Karpas-422 (cell line): ENCODE results near the gene PFN4. TPM values are rescaled to one million over a fixed set of nuclear protein-coding genes. Genes with fewer than 3 reads are reported as not detected.
"Not testable (repeated sequence)": the region's sequence is repeated elsewhere in the genome, so short reads cannot be mapped to it uniquely, and the experiment has no call there.

ENCODE experiments used
- DNase-seq: peaks from one replicate; pipeline ENCODE4 v3.0.0-alpha.2; 2015
- H2AFZ ChIP-seq: fragments of 200-600 bp; sonication (generic); 2 replicates; pipeline ENCODE4 v1.6.1; 2014; ENCODE audit warnings: antibody characterized with exemption, low read length, mixed read lengths
- H3K27ac ChIP-seq: fragments of 200-600 bp; sonication (generic); 2 replicates; pipeline ENCODE4 v1.5.1; 2014; ENCODE audit warnings: mild to moderate bottlenecking, low read length, moderate library complexity
- H3K27me3 ChIP-seq: fragments of 200-600 bp; sonication (generic); 2 replicates; pipeline ENCODE4 v1.6.1; 2014; ENCODE audit warnings: low read length, mixed read lengths
- H3K36me3 ChIP-seq: fragments of 200-600 bp; sonication (generic); 2 replicates; pipeline ENCODE4 v1.6.1; 2014; ENCODE audit warnings: low read length, mixed read lengths; ENCODE audit not compliant: insufficient read depth
- H3K4me1 ChIP-seq: fragments of 200-600 bp; sonication (generic); 2 replicates; pipeline ENCODE4 v1.6.1; 2014; ENCODE audit warnings: mild to moderate bottlenecking, low read length, mixed read lengths
- H3K4me2 ChIP-seq: fragments of 200-600 bp; sonication (generic); 2 replicates; pipeline ENCODE4 v1.6.1; 2014; ENCODE audit warnings: low read length, low read depth, mild to moderate bottlenecking; ENCODE audit not compliant: poor library complexity, severe bottlenecking
- H3K4me3 ChIP-seq: fragments of 200-600 bp; sonication (generic); 2 replicates; pipeline ENCODE4 v1.5.1; 2014; ENCODE audit warnings: mild to moderate bottlenecking, antibody characterized with exemption, low read length, mixed read lengths
- H3K79me2 ChIP-seq: fragments of 200-600 bp; sonication (generic); 2 replicates; pipeline ENCODE4 v1.6.1; 2014; ENCODE audit warnings: mild to moderate bottlenecking, low read length, mixed read lengths
- H3K9ac ChIP-seq: fragments of 200-600 bp; sonication (generic); 2 replicates; pipeline ENCODE4 v1.6.0; 2014; ENCODE audit warnings: low read length
- H3K9me2 ChIP-seq: fragments of 200-600 bp; sonication (generic), shearing (Covaris generic); replicated peaks from 2 replicates; pipeline ENCODE4 v1.6.0; 2014; ENCODE audit warnings: mild to moderate bottlenecking, low read length, moderate library complexity; ENCODE audit not compliant: insufficient read depth
- H3K9me3 ChIP-seq: fragments of 300-700, 200-600 bp; sonication (generic); 2 replicates; pipeline ENCODE4 v1.6.1; 2014; ENCODE audit warnings: low read length, mixed read lengths
- H4K20me1 ChIP-seq: fragments of 200-600 bp; sonication (generic); 2 replicates; pipeline ENCODE4 v1.6.1; 2014; ENCODE audit warnings: mild to moderate bottlenecking, antibody characterized with exemption, low read length, low read depth; ENCODE audit not compliant: insufficient read depth
- total RNA-seq: library from RNA; depleted of rRNA; stranded (reverse); fragments of >200 nt; shearing (Covaris generic); gene quantifications from 2 replicates; pipeline ENCODE4 v1.2.3, GENCODE V29; 2014; ENCODE audit warnings: low replicate concordance

Gene PFN4
- total RNA-seq, 1 experiment from 2014 or later = not detected

DNA sequence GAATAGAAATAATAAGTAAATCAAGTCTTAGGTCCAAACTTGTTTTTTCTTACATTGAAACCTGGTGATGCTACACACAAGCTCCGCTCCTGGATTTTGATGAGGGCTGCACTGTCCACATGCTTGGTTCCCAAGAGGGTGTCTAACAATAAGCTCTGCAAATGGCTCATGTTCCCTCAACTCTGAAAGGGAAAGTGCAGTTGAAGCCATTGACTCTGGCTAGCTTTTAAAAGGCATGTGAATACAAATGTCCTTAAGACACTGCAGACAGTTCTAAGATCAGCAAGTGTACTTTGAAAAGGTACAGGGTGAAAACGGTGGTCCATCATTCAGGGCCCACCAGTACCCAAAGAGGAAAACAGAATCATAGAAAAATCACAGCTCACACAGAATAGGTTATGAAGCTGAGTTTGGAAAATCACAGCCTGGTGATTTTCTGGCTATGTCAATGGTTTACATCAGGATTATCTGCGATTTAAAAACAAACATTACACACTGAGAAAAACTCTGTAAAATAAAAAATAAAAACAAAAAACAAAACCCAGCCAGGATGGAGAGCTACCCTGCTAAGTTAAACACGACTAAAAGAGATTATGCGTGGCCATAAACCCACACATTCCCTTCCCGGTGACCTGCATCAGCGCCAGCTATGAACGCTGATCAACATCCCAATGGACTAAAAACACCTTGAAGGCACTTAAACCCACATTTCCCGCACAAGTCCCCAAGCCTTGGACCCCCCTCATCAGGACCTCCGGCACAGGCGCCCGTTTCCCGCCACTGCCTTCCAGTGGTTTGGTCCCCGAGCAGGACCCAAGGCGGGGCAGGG is 554 bp downstream of the PFN4 start:
- Histone ChIP-seq H3K79me2 (no peaks in the 10 kb centered on the region), H3K27me3 (no peaks in the 10 kb centered on the region), H3K4me1 (peaks cover 29% of the 10 kb centered on the region), H3K36me3 (no peaks in the 10 kb centered on the region), H3K4me2 (peak overlapping the region; percentile 97), H3K9ac (peak overlapping the region; percentile 95), H3K27ac (no peak overlapping the region), H3K9me3 (no peaks in the 10 kb centered on the region), H3K9me2 (no peaks in the 10 kb centered on the region), H3K4me3 (peak overlapping the region; percentile 81), H2AFZ (peak overlapping the region; percentile 95; the same call in 1 of the 2 replicates), H4K20me1 (no peaks in the 10 kb centered on the region)
- no peak for DNase-seq

DNA sequence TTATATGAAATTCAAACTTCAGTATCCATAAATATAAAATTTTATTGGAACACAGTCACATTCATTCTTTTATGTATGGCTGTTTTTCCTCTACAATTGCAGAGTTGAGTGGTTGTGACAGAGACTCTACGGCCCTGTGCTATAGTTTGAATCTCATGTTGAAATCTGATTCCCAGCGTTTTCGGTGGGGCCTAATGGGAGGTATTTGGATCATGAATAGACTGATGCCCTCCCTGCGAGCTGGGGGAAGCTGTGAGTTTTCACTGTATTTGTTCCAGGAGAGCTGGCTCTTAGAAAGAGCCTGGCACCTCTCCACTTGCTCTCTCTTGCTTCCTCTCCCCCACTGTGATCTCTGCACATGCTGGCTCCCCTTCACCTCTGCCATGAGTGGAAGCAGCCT is 1.7 kb downstream of the PFN4 start:
- no peak for DNase-seq
- Histone ChIP-seq H4K20me1 (no peaks in the 10 kb centered on the region), H3K9me3 (no peaks in the 10 kb centered on the region), H3K79me2 (no peaks in the 10 kb centered on the region), H3K4me2 (no peak overlapping the region), H3K4me1 (peaks cover 29% of the 10 kb centered on the region), H3K4me3 (no peak overlapping the region), H3K9ac (no peak overlapping the region), H3K36me3 (no peaks in the 10 kb centered on the region), H3K27me3 (no peaks in the 10 kb centered on the region), H2AFZ (no peak overlapping the region), H3K9me2 (no peaks in the 10 kb centered on the region), H3K27ac (no peak overlapping the region)

DNA sequence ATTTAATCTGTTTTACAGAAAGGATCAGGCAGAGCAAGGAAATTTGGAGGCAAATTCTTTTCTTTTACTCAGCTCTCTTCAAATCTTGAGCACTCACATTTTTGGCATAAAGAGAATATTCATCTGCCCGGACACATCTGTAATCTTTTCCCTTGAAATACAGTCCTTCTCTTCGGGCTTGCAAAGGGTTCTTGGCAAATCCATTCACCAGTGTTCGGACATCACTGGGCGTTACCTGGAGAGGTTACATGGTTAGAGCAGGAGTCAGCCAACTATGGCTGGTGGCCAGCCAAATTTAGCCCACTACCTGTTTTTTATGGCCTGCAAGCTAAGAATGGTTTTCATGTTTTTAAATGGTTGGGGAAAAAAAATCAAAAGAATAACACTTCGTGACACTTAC is 2.1 kb downstream of the PFN4 start:
- Histone ChIP-seq H3K27ac (no peak overlapping the region), H3K9ac (no peak overlapping the region), H4K20me1 (no peaks in the 10 kb centered on the region), H3K4me2 (no peak overlapping the region), H3K4me1 (peaks cover 29% of the 10 kb centered on the region), H3K27me3 (no peaks in the 10 kb centered on the region), H3K9me2 (no peaks in the 10 kb centered on the region), H2AFZ (no peak overlapping the region), H3K4me3 (no peak overlapping the region), H3K79me2 (no peaks in the 10 kb centered on the region), H3K36me3 (no peaks in the 10 kb centered on the region), H3K9me3 (no peaks in the 10 kb centered on the region)
- no peak for DNase-seq

DNA sequence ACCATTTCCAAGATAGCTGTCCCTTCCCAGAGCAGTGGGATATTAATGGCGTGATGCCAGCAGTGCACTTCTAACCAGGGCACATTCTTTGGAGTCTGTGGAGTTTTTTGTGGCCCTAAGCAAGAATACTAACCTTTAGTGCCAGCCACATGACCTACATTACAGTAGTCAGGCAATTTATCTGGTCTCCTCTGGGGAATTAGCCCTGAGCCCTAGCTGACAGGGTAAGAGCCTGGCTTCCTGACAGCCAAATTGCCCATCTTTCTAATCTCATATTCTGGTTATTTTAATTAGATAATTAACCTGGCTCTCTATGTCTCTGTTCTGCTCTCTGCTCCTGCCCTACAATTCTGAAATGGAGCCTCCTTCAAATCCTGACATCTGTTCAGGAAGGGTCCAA is 5.2 kb downstream of the PFN4 start:
- Histone ChIP-seq H3K4me3 (no peak overlapping the region), H3K9ac (no peak overlapping the region), H3K27me3 (no peaks in the 10 kb centered on the region), H2AFZ (no peak overlapping the region), H3K4me1 (peaks cover 14% of the 10 kb centered on the region), H4K20me1 (no peaks in the 10 kb centered on the region), H3K27ac (no peak overlapping the region), H3K36me3 (no peaks in the 10 kb centered on the region), H3K9me3 (no peaks in the 10 kb centered on the region), H3K9me2 (no peaks in the 10 kb centered on the region), H3K4me2 (no peak overlapping the region), H3K79me2 (no peaks in the 10 kb centered on the region)
- DNase-seq = peak; percentile 42

DNA sequence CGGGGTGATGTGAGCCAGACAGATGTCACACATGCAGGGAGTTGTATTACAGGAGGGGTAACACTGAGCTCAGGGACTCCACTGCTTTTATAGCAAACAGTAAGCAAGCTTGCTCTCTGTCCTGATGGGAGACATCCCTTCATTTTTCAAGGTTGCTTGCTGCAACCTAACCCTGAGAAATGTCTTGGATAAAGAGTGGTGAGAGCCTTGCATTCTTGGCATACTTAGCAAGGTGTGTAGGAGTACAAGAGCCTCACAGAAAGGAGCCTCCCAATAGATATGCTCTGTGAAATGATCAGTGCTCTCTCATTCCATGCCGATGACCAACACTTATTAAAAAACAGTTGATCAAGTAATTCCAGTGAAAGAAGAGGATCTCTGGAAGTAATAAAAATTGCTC is 8.1 kb downstream of the PFN4 start:
- Histone ChIP-seq H3K9me3 (no peaks in the 10 kb centered on the region), H3K4me2 (no peak overlapping the region), H2AFZ (no peak overlapping the region), H3K4me3 (no peak overlapping the region), H4K20me1 (no peaks in the 10 kb centered on the region), H3K79me2 (no peaks in the 10 kb centered on the region), H3K36me3 (no peaks in the 10 kb centered on the region), H3K4me1 (peaks cover 7% of the 10 kb centered on the region), H3K27me3 (no peaks in the 10 kb centered on the region), H3K9ac (no peak overlapping the region), H3K9me2 (no peaks in the 10 kb centered on the region), H3K27ac (no peak overlapping the region)
- DNase-seq = peak; percentile 10

DNA sequence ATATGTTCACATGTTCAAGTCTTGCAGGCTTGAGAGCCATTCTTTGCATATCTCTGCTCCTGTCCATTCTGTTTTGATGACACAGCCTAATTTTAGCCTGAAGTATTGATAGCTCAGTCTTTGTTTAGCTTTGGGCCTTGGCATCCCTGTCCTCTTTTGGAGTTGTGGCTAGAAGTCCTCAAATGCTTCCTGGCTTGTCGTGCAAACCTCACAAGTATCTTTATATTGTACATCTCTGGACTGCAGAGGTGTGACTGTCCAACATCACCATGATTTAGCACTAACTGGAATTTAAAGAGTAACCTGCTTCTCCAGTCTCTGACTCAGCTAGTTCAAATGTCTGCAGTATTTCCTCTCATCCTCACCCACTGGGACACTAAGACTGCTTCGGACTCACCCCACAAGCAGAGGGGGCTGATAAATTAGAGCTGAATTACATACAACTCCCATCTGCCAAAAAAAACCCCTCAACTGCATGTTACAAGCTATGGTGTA is 11.7 kb downstream of the PFN4 start:
- peak; percentile 0 for DNase-seq
- Histone ChIP-seq H3K4me1 (no peaks in the 10 kb centered on the region), H4K20me1 (no peaks in the 10 kb centered on the region), H3K9ac (no peak overlapping the region), H3K27me3 (no peaks in the 10 kb centered on the region), H3K9me3 (no peaks in the 10 kb centered on the region), H3K27ac (no peak overlapping the region), H3K4me3 (no peak overlapping the region), H3K79me2 (no peaks in the 10 kb centered on the region), H3K36me3 (no peaks in the 10 kb centered on the region), H2AFZ (no peak overlapping the region), H3K4me2 (no peak overlapping the region), H3K9me2 (no peaks in the 10 kb centered on the region)

DNA sequence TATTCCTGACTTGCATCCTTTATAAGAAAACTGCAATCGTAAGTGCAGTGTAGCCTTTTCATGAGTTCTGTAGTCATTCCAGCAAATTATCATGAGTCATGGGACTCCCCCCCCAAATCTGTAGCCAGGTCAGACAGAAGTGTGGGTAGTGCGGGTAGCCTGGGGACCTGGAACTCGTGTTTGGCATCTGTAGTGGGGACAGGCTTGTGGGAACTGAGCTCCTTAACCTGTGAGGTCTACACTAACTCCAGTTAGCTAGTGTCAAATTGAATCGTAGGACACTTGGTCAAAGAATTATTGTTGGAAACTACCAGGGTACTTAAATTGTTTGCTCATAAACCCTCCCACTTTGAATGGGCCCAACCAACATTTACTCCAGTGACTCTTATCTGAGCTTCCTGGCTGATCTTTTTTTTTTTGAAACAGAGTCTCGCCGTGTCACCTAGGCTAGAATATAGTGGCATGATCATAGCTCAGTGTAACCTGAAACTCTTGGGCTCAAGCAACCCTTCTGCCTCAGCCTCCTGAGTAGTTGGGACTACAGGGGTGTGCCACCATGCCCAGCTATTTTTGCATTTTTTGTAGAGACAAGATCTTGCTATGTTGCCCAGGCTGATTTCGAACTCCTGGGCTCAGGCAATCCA is 12.4 kb downstream of the PFN4 start:
- Histone ChIP-seq H3K27ac (no peak overlapping the region), H3K9me3 (no peaks in the 10 kb centered on the region), H2AFZ (no peak overlapping the region), H3K4me1 (no peaks in the 10 kb centered on the region), H3K79me2 (no peaks in the 10 kb centered on the region), H3K9me2 (no peaks in the 10 kb centered on the region), H3K36me3 (no peaks in the 10 kb centered on the region), H3K27me3 (no peaks in the 10 kb centered on the region), H4K20me1 (no peaks in the 10 kb centered on the region), H3K4me3 (no peak overlapping the region), H3K4me2 (no peak overlapping the region), H3K9ac (no peak overlapping the region)
- peak; percentile 37 for DNase-seq

DNA sequence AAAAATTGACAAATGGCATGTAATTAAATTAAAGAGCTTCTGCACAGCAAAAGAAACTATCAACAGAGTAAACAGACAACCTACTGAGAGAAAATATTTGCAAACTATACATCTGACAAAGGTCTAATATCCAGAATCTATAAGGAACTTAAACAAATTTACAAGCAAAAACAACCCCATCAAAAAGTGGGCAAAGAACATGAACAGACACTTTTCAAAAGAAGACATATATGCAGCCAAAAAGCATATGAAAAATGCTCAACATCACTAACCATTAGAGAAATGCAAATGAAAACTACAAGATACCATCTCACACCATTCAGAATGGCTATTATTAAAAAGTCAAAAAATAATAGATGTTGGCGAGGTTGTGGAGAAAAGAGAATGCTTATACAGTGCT is 13.7 kb downstream of the PFN4 start:
- H2AFZ ChIP-seq, H3K9me3 ChIP-seq, H3K9ac ChIP-seq, H3K4me1 ChIP-seq, H4K20me1 ChIP-seq, H3K9me2 ChIP-seq, H3K27ac ChIP-seq, H3K4me3 ChIP-seq, H3K4me2 ChIP-seq, H3K27me3 ChIP-seq, H3K79me2 ChIP-seq, H3K36me3 ChIP-seq: not testable (repeated sequence)
- peak; percentile 2 for DNase-seq
